Prostate gland (tissue), 2 donors: Measurements from ENCODE around the gene ZNF423. TPM values are rescaled to one million over a fixed set of nuclear protein-coding genes. Genes with fewer than 3 reads are reported as not detected.

Experiments used
- DNase-seq: peaks from one replicate; pipeline ENCODE4 v3.0.0-alpha.2; 2019; ENCODE audit warnings: low spot score
- H3K27ac ChIP-seq, 2 donors: fragments of 200-600 bp; sonication (generic); 2 replicates each; pipeline ENCODE4 v1.5.1; 2017 to 2019
- H3K27me3 ChIP-seq: fragments of 200-600 bp; sonication (generic); replicated peaks from 2 replicates; pipeline ENCODE4 v1.5.1; 2019; ENCODE audit not compliant: insufficient read depth
- H3K36me3 ChIP-seq, 2 donors: fragments of 200-600 bp; sonication (generic); 1 replicate in 1 of 2; 2 replicates in 1 of 2; pipeline versions ENCODE4 v1.5.1 to v1.8.1; 2017 to 2019
- H3K4me1 ChIP-seq: fragments of 200-600 bp; sonication (generic); replicated peaks from 2 replicates; pipeline ENCODE4 v1.5.1; 2019
- H3K4me3 ChIP-seq, 2 donors: fragments of 200-600 bp; sonication (generic); 2 replicates each; pipeline ENCODE4 v1.5.1; 2017 to 2019
- H3K9me3 ChIP-seq: fragments of 200-600 bp; sonication (generic); 2 replicates; pipeline ENCODE4 v1.5.1; 2017
- POLR2A ChIP-seq: fragments of 450-650 bp; IDR thresholded peaks from one replicate; pipeline ENCODE4 v1.6.1; 2016; ENCODE audit warnings: antibody characterized with exemption, mild to moderate bottlenecking
- POLR2AphosphoS5 ChIP-seq: sonication (generic); formaldehyde crosslinking; IDR thresholded peaks from one replicate; pipeline ENCODE4 v1.6.1; 2017; ENCODE audit warnings: antibody characterized with exemption
- WGBS: methylation state at CpG from one replicate; pipeline ENCODE4 v1.1.5; 2018; 5-methylcytosine and 5-hydroxymethylcytosine counted together
- intact Hi-C: fragments of 100-400 bp; cut with DNase I; formaldehyde crosslinking; loops from one replicate; pipeline ENCODE4 v1.14.2; 2022
- total RNA-seq, 2 donors: library from RNA; depleted of rRNA; stranded (reverse); fragments of >200 nt; gene quantifications; one replicate each; pipeline ENCODE4 v1.1.0, GENCODE V29; 2016
- TF ChIP-seq, protein P1 (sequence below), 4 experiments: fragments of 200-600 bp in 2 of 4; fragments of 450-650 bp in 2 of 4; sonication (generic) in 2 of 4; IDR thresholded peaks; 1 replicate in 3 of 4; 2 replicates in 1 of 4; pipeline ENCODE4 v1.5.1; 2016 to 2019; ENCODE audit warnings: antibody characterized with exemption in 4 of 4, mild to moderate bottlenecking in 2 of 4, moderate library complexity in 2 of 4

The ZNF423 gene
- total RNA-seq, 2 donors from 2014 or later: 6.1 to 22.7 TPM

DNA sequence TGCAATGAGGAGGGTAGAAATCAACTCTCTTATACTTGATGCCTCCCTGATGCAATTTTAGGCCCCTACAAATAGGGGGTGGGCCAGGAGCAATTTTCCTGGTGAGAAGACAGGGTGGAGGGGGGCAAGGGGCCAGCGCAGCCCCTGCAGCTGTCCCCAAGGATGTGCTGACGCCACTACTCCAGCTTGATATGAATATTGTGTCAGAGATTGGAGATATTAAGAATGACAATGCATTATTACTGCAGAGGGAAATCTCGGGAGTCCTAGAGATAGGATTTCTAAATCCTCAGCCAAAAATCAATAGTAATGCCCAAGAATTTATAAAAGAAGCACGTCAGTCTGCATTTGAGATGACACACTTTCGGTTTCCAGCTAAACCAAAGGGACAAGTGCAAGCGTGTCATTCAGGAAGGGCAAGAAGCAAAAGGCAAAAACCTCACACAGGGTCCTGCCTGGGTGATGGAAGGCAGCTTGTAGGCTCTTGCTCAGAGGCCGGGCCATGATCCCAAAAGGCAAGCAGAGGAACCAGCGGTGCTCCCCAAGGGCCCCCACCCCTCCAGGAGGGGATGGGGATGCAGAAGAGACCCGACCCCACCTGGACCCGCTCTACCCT lies 303.5 kb downstream of the ZNF423 start:
- no peak overlapping the region for H3K4me3 ChIP-seq
- no peaks in the 10 kb centered on the region for H3K4me1 ChIP-seq
- H3K27me3 ChIP-seq: no peaks in the 10 kb centered on the region
- intact Hi-C loops: no loop called here
- 60% methylated on average over 10 of the region's 10 CpGs for WGBS
- no peak overlapping the region for H3K27ac ChIP-seq
- no peaks in the 10 kb centered on the region for H3K36me3 ChIP-seq
- DNase-seq: no peak
- H3K9me3 ChIP-seq: no peaks in the 10 kb centered on the region
- TF ChIP-seq, protein P1, sequence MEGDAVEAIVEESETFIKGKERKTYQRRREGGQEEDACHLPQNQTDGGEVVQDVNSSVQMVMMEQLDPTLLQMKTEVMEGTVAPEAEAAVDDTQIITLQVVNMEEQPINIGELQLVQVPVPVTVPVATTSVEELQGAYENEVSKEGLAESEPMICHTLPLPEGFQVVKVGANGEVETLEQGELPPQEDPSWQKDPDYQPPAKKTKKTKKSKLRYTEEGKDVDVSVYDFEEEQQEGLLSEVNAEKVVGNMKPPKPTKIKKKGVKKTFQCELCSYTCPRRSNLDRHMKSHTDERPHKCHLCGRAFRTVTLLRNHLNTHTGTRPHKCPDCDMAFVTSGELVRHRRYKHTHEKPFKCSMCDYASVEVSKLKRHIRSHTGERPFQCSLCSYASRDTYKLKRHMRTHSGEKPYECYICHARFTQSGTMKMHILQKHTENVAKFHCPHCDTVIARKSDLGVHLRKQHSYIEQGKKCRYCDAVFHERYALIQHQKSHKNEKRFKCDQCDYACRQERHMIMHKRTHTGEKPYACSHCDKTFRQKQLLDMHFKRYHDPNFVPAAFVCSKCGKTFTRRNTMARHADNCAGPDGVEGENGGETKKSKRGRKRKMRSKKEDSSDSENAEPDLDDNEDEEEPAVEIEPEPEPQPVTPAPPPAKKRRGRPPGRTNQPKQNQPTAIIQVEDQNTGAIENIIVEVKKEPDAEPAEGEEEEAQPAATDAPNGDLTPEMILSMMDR (IDR thresholded peaks at IDR 0.05): no peak
- TF ChIP-seq POLR2A (no peak), POLR2AphosphoS5 (no peak)

DNA sequence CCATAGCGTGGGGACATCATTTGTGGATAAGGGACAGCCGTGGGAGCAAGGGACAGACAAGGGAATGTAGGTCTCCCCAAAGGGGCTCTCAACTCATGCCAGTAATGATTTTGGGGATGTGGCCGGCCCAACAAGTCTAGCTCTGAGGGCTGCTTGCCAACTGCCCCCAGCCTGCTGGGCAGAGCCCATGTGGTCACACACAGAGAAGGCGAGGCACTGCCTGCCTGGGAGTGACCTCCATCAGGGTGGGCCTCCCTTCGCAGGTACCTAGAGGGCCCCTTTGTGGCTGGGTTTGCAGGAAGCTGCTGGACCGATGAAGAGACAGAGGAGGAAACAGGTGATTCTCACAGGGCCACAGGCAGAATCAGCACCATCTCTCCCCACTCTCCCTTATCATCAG lies 305.2 kb downstream of the ZNF423 start:
- TF ChIP-seq POLR2A (no peak), POLR2AphosphoS5 (no peak)
- TF ChIP-seq, protein P1 (IDR thresholded peaks at IDR 0.05): no peak

DNA sequence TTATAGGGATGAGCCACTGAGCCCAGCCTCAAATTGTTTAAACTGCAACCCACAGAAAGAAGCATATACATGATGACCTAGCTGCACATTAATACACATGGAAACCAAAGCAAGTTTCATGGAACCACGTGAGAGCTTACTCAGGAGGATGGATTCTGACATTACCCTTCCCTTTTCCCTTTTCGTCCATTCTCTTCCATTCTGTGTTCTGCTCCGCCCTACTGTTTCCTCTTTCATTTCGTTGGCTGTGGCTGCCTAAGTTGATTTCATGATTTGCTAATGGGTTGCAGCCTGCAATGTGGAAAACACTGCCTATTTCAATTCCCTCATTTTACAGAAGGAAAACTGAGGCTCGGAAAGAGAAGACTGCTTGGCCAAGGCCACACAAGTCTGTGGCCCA lies 305.8 kb downstream of the ZNF423 start:
- Histone ChIP-seq H3K4me3 (no peak overlapping the region), H3K4me1 (no peaks in the 10 kb centered on the region), H3K36me3 (no peaks in the 10 kb centered on the region), H3K9me3 (no peaks in the 10 kb centered on the region), H3K27ac (no peak overlapping the region), H3K27me3 (no peaks in the 10 kb centered on the region)
- intact Hi-C loops: no loop called here
- no peak for DNase-seq
- 90% methylated on average over 5 of the region's 5 CpGs for WGBS
- TF ChIP-seq POLR2AphosphoS5 (no peak), POLR2A (no peak)
- TF ChIP-seq, protein P1 (IDR thresholded peaks at IDR 0.05): no peak

More for the DNA sequence above, 305.2 kb downstream of the ZNF423 start:
- Histone ChIP-seq H3K9me3 (no peaks in the 10 kb centered on the region), H3K4me1 (no peaks in the 10 kb centered on the region), H3K4me3 (no peak overlapping the region), H3K27ac (no peak overlapping the region), H3K27me3 (no peaks in the 10 kb centered on the region), H3K36me3 (no peaks in the 10 kb centered on the region)
- WGBS: 94% methylated on average over 6 of the region's 6 CpGs
- intact Hi-C loops: no loop called here
- no peak for DNase-seq

DNA sequence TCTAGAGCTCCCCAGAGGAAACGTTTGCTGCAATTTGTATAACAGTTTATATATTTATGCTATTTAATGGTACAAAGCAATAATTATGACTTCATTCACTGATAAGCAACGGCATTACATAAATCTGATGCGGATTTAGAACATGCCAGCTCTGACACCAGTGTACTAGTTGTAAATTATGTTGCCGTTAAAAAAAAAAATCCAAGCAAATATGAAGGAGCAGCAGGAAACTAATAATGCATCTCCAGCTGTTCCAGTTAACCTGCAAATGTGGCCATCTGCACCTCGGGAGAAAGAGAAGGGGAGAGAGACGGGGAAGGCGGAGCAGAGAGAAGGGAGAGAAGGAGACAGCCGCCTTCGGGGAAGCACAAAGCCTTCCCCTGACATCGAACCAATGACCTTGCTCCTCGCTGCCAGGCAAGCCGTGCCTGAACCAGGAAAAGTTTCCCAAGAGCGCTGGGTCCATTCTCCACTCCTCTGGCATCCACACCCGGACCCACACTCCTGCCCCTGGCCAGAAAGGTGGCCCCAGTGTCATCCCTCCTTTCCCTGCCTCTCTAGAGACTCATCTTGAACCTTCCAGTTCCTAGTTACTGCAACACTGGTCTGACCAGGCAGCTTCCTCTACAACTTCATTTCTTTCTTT lies 307.5 kb downstream of the ZNF423 start:
- no peak overlapping the region for H3K4me3 ChIP-seq
- H3K27ac ChIP-seq: no peak overlapping the region
- no peak for DNase-seq
- no peaks in the 10 kb centered on the region for H3K27me3 ChIP-seq
- H3K36me3 ChIP-seq: no peaks in the 10 kb centered on the region
- intact Hi-C loops: no loop called here
- TF ChIP-seq POLR2A: no peak
- no peaks in the 10 kb centered on the region for H3K4me1 ChIP-seq
- 65% methylated on average over 14 of the region's 14 CpGs for WGBS
- H3K9me3 ChIP-seq: no peaks in the 10 kb centered on the region

DNA sequence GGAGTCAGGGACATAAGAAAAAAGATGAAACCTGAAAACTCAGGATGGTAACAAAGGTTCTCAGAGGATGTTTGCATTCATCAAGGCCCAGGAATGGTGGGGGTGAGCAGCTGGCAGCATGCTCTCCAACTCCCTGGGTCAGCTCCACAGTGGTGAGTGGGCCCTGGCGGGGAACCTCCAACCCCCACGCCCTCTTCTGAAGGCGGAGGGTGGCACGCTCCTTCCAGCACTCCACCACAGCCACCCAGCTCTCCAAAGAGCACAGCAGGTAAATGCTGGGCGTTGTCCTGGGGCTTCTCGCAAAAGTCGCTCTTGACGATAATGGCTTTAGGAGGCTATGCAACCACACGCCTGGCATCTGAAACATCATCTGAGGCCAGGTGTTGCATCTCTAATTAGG lies 308.5 kb downstream of the ZNF423 start:
- WGBS: 83% methylated on average over 9 of the region's 9 CpGs
- TF ChIP-seq, protein P1 (IDR thresholded peaks at IDR 0.05): no peak
- TF ChIP-seq POLR2AphosphoS5 (no peak), POLR2A (no peak)
- no peak overlapping the region for H3K27ac ChIP-seq

More for the DNA sequence above, 308.5 kb downstream of the ZNF423 start:
- no peaks in the 10 kb centered on the region for H3K9me3 ChIP-seq
- no peaks in the 10 kb centered on the region for H3K27me3 ChIP-seq
- intact Hi-C loops: no loop called here
- no peaks in the 10 kb centered on the region for H3K36me3 ChIP-seq
- no peak overlapping the region for H3K4me3 ChIP-seq
- DNase-seq: no peak
- H3K4me1 ChIP-seq: no peaks in the 10 kb centered on the region
